Measurements from ENCODE around the gene CEP112. TPM values are rescaled to one million over a fixed set of nuclear protein-coding genes. Genes with fewer than 3 reads are reported as not detected.
"Not testable (repeated sequence)": the region's sequence is repeated elsewhere in the genome, so short reads cannot be mapped to it uniquely, and the experiment has no call there.

Gene CEP112
- total and polyA plus RNA-seq, 9 of the 15 experiments (the other 6 are each of a cell fraction or from before 2014, with no cell fraction given), result 0.84 TPM; not detected in 8

DNA sequence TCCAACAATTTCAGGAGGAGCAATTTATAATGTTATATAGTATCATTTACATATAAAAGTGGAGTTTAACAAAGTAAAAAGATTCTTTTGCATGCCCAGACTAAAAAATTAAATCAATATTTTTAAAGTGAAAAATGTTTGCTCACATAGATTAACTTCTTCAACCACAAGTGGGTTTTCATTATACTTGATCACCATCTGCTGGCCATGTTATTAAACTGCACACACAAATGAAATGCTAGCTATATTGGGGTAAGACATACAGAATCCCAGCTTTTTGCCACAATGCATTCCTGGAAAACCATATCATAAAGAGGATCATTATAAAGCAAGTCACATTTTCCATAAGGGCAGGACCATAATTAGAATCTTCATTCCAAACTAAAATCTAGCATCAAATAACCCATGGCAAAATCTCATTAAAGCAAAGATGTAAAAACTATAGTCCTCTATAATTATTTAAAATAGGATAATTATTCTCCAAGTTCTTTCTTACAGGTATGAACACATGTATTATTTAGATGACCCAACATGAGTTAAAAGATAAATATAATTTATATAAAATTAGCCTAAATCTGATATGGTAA is 26.3 kb downstream of the CEP112 start (continued):
- TF ChIP-seq PCBP1 (IDR thresholded peaks at IDR 0.05; ENCODE audit: low read depth, low read length, poor library complexity, severe bottlenecking), result no peak

DNA sequence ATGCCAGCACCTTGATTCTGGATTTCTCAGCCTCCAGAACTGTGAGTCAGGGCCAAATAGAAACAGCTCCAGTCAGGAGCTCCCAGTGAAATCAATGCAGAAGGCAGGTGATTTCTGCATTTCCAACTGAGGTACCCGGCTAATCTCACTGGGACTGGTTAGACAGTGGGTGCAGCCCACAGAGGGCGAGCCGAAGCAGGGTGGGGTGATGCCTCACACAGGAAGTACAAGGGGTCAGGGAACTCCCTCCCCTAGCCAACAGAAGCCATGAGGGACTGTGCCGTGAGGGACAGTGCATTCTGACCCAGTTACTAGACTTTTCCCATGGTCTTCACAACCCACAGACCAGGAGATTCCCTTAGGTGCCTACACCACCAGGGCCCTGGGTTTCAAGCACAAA is 36.9 kb downstream of the CEP112 start:
- CTCF ChIA-PET (ENCODE audit: low intra/inter-chr PET ratio); intact Hi-C loops (cut with micrococcal nuclease); H3K4me3 ChIP-seq; H3K27me3 ChIP-seq (ENCODE audit: control insufficient read depth in 2 of 2, insufficient read depth in 2 of 2, low read length in 2 of 2); H3K79me2 ChIP-seq (ENCODE audit: control insufficient read depth, insufficient read depth, low read length); ATAC-seq; H3K9me1 ChIP-seq (ENCODE audit: control insufficient read depth, insufficient read depth, low read length); H3K4me2 ChIP-seq (ENCODE audit: insufficient read depth, low read length); BruUV-seq (replicated peaks); H4K20me1 ChIP-seq (replicated peaks; ENCODE audit: control insufficient read depth, insufficient read depth, low read length); H3K27ac ChIP-seq (ENCODE audit: extremely low read depth, low read depth, low read length); H2AFZ ChIP-seq (ENCODE audit: low read depth, low read length); DNase-seq (ENCODE audit: extremely low read depth in 1 of 4, low spot score in 3 of 4); H3K9me3 ChIP-seq (replicated peaks; ENCODE audit: control insufficient read depth, insufficient read depth, low read depth, low read length); FAIRE-seq; POLR2A ChIA-PET; H3K9ac ChIP-seq (ENCODE audit: insufficient read depth in 1 of 2, low read depth in 2 of 2, low read length in 2 of 2); H3K4me1 ChIP-seq (replicated peaks in 1 of 2; ENCODE audit: control insufficient read depth in 2 of 2, insufficient read depth in 2 of 2, low read length in 2 of 2); H3K36me3 ChIP-seq (ENCODE audit: control insufficient read depth, insufficient read depth, low read length); in situ Hi-C loops (cut with MboI): not testable (repeated sequence)
- 0% methylated on average over 2 of the region's 4 CpGs for WGBS (ENCODE audit: insufficient coverage, low coverage, missing lambda C conversion rate)

DNA sequence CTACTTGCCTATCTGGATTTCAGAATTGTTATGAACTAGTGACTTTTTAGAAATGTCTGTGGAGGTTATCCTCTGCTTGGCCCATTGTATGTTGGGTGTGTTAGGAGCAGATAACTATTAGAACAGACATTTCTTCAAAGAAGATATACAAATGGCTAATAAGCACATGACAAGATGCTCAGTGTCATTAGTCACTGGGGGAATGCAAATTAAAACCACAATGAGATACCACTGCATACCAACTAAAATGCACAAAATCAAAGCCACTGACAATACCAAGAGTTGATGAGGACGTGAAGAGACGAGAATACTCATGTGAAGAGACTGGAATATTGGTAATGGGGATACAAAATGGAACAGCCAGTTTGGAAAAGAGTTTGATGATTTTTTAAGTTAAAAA is 39.2 kb downstream of the CEP112 start:
- BruUV-seq (replicated peaks), result no TSS peak
- CTCF ChIA-PET (ENCODE audit: low intra/inter-chr PET ratio), result no interaction called here
- Histone ChIP-seq H3K9me1 (ENCODE audit: control insufficient read depth, insufficient read depth, low read length) (no peaks in the 10 kb centered on the region), H3K36me3 (ENCODE audit: control insufficient read depth, insufficient read depth, low read length) (no peaks in the 10 kb centered on the region), H3K27ac (ENCODE audit: extremely low read depth, low read depth, low read length) (no peak overlapping the region), H3K27me3 (ENCODE audit: control insufficient read depth in 2 of 2, insufficient read depth in 2 of 2, low read length in 2 of 2) (no peaks in the 10 kb centered on the region), H3K9me3 (replicated peaks; ENCODE audit: control insufficient read depth, insufficient read depth, low read depth, low read length) (no peaks in the 10 kb centered on the region), H3K4me1 (replicated peaks in 1 of 2; ENCODE audit: control insufficient read depth in 2 of 2, insufficient read depth in 2 of 2, low read length in 2 of 2) (no peaks in the 10 kb centered on the region), H3K4me2 (ENCODE audit: insufficient read depth, low read length) (no peak overlapping the region), H3K79me2 (ENCODE audit: control insufficient read depth, insufficient read depth, low read length) (no peaks in the 10 kb centered on the region), H3K9ac (ENCODE audit: insufficient read depth in 1 of 2, low read depth in 2 of 2, low read length in 2 of 2) (no peak overlapping the region), H4K20me1 (replicated peaks; ENCODE audit: control insufficient read depth, insufficient read depth, low read length) (no peaks in the 10 kb centered on the region), H3K4me3 (no peak overlapping the region), H2AFZ (ENCODE audit: low read depth, low read length) (no peak overlapping the region)
- in situ Hi-C loops (cut with MboI), result no loop called here
- WGBS (ENCODE audit: insufficient coverage, low coverage, missing lambda C conversion rate), result 0% methylated on average over 2 of the region's 2 CpGs
- DNase-seq (ENCODE audit: extremely low read depth in 1 of 4, low spot score in 3 of 4) (no peak), ATAC-seq (no peak), FAIRE-seq (no peak)
- TF ChIP-seq ARID2 (IDR thresholded peaks at IDR 0.05) (no peak), MEF2A (IDR thresholded peaks at IDR 0.05; ENCODE audit: control insufficient read depth, low read depth, low read length) (no peak), RNF2 (IDR thresholded peaks at IDR 0.05) (no peak), ETV5 (CRISPR knock-in tag; IDR thresholded peaks at IDR 0.05; ENCODE audit: low read depth) (no peak), HLTF (IDR thresholded peaks at IDR 0.05) (no peak), ZNF766 (CRISPR knock-in tag; conservative IDR thresholded peaks at IDR 0.05) (no peak), CEBPG (CRISPR knock-in tag; IDR thresholded peaks at IDR 0.05) (no peak), CEBPG (tag; conservative IDR thresholded peaks at IDR 0.05 in 1 of 2, IDR thresholded peaks at IDR 0.05 in 1 of 2) (no peak), ZNF384 (IDR thresholded peaks at IDR 0.05; ENCODE audit: low read depth, low read length) (no peak), NFIC (IDR thresholded peaks at IDR 0.05) (no peak), ZBTB1 (CRISPR knock-in tag; IDR thresholded peaks at IDR 0.05; ENCODE audit: borderline replicate concordance, low read depth) (no peak)
- TF ChIP-seq, protein P1, sequence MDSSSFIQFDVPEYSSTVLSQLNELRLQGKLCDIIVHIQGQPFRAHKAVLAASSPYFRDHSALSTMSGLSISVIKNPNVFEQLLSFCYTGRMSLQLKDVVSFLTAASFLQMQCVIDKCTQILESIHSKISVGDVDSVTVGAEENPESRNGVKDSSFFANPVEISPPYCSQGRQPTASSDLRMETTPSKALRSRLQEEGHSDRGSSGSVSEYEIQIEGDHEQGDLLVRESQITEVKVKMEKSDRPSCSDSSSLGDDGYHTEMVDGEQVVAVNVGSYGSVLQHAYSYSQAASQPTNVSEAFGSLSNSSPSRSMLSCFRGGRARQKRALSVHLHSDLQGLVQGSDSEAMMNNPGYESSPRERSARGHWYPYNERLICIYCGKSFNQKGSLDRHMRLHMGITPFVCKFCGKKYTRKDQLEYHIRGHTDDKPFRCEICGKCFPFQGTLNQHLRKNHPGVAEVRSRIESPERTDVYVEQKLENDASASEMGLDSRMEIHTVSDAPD (CRISPR knock-in tag; IDR thresholded peaks at IDR 0.05), result no peak
- POLR2A ChIA-PET, result no interaction called here
- intact Hi-C loops (cut with micrococcal nuclease), result no loop called here
